K562 treated with DMSO at 1 percent for 4 hours (cell line): ENCODE data around the gene TMEM215. TPM values are rescaled to one million over a fixed set of nuclear protein-coding genes. Genes with fewer than 3 reads are reported as not detected.

ENCODE experiments used
- total RNA-seq: library from RNA; unstranded; fragments of 300-600 nt; gene quantifications from 2 replicates; pipeline ENCODE4 v1.2.3, GENCODE V29; 2022; ENCODE audit not compliant: insufficient read depth

TMEM215 gene, protein sequence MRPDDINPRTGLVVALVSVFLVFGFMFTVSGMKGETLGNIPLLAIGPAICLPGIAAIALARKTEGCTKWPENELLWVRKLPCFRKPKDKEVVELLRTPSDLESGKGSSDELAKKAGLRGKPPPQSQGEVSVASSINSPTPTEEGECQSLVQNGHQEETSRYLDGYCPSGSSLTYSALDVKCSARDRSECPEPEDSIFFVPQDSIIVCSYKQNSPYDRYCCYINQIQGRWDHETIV
- total RNA-seq: not detected in 2 replicates

DNA sequence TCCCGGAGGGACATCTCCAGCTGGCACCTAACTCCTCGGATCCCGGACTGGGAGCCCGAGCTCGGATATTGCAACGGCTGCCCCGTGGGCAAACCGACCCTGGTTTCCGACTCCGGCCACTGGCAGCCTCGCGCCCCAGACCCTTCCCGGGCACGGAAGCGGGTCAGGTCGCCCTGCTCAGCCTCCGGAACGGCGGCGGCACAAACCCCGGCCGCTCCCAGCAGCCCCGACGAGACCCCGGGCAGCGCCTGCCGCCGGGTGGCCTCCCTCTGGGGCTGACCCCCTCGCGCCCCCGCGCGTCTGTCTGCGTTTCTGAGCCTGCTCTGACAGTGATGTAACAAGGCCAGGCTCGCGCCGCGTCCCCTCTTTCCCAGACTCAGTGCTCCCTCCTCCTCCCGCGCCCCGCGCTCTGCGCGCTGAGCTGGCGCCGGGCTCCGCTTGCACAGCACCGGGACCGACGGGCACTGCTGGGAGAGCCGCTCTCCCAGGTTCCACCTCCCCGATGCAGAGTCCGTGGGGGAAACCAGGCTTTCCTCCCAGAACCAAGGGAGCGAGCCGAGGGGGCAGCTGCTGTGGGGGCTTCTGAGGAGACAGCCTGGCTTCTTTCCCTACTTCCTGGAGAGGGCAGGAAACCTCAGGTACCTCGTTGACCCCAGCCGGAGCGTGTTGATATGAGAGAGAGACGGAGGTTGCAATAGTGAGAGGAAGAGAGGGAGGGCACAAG is at the start of gene TMEM215:
Gene TMEM215, plus strand, starts transcription at position 373 of the 724 bp plus-strand sequence. CDS start 644 bp downstream, outside the sequence.

Other genes starting within 250 kb of the TMEM215 start
- gene SMIM27, start 231.2 kb upstream of the TMEM215 start, total RNA-seq: 13.3 and 13.6 TPM in 2 replicates
- gene TOPORS, start 231.0 kb upstream of the TMEM215 start, total RNA-seq: 4.7 and 6.6 TPM in 2 replicates
- gene NDUFB6, start 210.4 kb upstream of the TMEM215 start, total RNA-seq: 26.4 and 33.3 TPM in 2 replicates
- gene TAF1L, start 147.9 kb upstream of the TMEM215 start, total RNA-seq: not detected in 2 replicates
- 23.8 and 25.3 TPM in 2 replicates for gene APTX, start 218.1 kb downstream of the TMEM215 start, total RNA-seq
- 147 and 170 TPM in 2 replicates for gene DNAJA1, start 241.7 kb downstream of the TMEM215 start, total RNA-seq